Fibroblast of skin of left biceps (primary cell): Measurements from ENCODE around the gene TMEM89.

Experiments
- DNase-seq, 2 experiments: peaks; one replicate each; pipeline ENCODE4 v3.0.0-alpha.2; 2013; ENCODE audit warnings: low read depth in 2 of 2

Gene TMEM89

DNA sequence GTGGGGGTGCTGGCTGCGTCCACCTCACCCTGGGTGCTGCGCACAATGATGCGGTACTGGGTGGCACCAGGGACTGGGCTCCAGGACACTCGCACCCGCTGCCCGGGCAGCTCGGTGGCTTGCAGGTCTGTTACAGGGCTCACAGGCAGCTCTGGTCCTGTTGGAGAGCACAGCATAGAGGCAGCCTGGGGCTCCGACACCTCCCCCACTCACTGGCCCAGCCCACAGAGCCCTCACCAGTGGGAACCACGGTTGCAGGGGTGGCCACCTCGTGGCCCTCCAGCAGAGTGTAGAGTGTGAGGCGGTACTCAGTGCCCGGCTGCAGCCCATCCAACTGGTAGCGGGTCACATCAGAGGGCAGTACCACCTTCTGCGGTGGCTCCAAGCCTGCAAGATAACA lies 30.1 kb downstream of the TMEM89 start:
- no peak for DNase-seq

DNA sequence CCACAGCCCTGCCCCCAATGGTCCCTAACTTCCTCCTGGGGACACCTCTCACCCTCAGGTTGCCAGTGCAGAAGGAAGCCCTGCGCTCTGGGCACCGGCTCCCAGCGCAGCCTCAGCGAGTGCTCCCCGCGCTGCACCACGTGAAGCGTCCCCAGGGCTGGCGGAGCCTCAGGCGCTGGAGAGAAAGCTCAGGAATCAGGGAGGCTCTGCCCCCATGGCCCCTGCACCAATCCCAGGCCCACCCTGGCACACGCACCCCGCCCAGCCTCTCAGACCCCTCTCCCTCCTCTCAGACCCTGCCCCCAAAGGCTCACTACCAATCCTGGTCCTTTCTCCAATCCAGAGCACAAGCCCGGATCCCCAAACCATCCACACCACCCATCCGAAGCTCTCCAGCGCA lies 33.3 kb downstream of the TMEM89 start:
- DNase-seq: no peak

DNA sequence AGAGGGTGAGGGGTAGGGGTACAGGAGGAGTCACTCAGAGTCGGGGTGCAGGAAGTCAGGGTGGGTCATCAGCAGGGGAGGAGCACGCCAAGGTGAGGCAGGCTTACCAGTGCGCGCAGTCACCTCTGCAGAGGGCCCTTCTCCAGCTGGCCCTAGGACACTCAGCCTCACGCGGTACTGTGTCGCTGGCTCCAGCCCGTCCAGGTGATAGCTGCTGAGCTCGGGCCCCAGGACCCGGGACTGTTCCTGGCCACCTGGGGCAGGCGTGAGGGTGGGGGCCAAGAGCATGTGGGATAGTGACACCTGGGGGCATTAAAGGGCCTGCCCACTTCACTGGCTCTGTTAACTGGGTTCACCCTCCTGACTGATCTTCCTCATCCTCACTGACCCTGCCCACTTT lies 33.9 kb downstream of the TMEM89 start:
- no peak for DNase-seq

DNA sequence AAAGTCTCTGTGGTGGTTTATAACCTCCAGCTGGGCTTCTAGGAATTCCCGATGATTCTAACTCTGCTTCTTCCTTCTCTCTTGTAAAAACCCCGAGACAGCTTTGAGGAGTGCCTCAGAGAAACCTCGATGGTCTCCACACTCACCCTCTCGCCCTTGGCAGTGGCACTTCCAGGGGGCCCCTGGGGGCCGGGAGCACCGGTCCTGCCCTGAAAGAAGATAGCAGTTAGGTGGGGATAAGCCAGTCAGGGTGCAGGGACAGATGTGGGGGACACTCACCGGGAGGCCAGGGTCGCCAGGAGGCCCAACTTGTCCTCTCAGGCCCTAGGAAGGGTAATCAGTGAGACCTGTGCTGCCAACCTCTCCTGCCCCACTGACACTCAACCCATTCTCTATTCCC lies 36.2 kb downstream of the TMEM89 start:
- no peak for DNase-seq

DNA sequence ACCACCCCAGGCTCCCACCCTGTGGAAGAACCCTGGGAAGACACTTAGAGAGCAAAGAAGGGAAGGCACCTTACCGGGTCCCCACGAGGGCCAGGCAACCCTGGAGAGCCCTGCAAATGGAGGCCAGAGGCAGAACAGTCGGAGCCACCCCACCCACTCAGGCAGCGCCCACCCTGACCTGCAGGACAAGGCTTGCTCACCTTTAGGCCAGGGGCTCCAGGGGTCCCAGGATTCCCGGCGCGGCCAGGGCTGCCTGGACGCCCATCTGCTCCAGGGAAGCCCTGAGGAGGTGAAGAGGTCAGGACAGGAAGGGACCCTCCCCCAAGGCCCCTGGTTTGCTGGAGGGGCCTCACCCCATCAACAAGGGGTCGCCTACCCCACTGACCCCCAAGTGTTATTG lies 36.7 kb downstream of the TMEM89 start:
- DNase-seq: no peak

DNA sequence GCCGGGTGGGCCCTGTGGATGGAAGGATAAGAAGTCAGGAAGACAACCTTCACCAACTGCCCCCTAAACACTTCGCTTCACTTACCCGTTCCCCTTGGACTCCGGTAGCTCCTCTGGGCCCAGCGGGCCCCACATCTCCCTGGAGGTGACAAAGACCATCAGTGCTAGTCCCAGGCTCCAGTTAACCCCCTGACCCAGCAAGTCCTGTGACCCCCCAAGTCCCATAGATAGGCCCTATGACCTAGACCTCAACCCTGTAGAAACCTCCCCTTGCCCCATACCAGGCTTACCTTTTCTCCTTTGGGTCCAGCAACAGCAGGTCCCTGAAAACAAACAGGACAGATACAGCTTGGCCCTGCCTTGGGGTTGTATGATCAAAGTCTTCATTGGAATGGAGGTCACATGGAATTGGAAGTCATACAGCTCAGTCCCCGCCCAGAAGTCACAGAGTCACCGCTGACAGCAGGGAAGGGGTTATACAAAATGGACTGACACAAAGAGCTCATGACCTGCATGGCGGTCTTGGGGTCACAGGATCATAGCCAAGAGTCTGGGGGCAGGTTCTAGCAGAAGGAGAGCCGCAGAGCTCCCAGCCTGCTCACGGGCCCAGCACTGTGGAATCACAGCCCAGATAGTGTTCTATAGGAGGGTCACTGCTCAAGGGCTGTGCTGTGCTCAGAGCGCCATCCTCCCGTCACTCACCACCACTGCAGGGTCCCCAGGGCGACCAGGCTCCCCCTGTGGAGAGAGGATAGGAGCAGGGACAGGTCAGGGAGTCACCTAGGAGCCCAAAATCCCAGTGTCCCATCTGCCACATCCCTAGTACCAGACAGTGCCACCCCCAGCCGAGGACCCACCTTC lies 39.7 kb downstream of the TMEM89 start:
- DNase-seq: no peak

DNA sequence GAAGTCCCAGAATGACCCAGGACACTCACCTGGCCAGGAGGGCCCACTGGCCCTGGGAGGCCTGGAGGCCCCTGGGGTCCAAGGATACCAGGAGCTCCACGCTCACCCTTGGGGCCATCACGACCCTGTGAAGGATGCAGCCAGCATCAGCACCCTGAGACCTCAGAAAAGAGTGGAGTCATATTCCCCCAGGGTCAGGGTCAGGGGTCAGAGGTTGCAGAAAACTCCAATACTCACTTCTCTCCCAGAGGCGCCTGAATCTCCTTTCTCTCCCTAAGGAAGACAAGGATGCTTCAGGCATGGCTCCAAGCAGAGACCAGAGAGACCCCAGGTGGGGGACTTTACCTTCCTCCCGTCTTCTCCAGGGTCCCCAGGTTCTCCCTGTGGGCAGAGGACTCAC lies 44.9 kb downstream of the TMEM89 start:
- DNase-seq: no peak

DNA sequence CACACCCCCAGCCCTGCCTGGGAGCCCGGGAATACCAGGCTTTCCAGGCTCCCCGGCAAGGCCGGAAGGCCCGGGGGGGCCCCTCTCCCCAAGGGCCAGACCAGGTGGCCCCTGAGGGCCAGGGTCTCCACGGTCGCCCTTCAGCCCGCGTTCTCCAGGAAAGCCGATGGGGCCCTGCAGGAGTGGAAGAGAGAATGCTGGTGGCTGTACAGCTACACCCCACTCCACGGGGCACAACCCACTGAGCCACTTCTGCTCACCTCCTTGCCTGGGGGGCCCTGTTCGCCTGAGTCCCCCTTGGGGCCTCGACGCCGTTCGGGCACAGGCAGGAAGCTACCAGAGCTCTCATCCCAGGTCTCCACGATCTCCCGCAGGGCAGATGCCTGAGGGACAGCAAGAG lies 46.2 kb downstream of the TMEM89 start:
- DNase-seq: no peak

DNA sequence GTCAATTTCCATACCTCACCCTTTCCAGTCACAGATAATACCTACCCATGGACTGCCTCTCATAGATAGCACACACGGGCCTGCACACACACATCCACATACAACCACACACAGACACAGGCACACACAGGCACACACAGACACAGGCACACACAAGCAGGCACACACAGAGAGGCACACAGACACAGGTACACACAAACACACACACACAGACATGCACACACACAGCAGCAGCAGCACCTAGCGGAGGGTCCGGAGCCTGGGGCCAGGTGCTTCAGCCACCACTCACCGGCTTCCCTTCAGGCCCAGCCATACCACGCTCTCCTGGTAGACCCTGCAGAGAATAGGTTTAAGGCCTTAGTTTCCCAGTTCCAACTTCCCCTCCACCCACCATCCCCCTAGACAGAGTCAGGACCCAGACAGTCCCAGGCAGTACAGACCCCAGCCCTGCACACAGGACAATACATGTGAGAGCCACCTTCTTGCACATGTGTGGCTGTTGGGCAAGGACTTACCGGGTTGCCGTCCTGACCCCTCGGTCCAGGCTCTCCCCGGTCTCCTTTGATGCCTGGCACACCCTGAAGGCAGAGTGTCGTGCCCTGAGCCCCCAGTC lies 47.5 kb downstream of the TMEM89 start:
- DNase-seq: no peak

DNA sequence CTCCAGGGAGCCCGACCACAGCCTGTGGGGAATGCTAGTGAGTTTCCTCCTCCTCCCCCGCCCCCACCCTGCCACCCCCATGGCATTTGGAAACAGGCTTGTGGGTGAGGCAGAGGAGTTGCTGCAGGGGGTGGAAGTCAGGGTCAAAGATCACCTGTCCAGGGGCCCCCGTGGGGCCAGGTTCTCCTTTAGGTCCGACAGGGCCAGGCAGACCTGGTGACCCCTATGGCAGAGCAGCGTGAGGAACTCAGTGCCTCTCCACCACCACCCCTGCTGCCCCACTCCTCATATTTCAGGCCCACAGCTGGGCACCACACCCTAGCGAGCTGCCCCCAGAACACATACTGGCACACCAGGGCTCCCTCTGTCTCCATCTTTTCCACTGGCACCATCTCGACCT lies 49.1 kb downstream of the TMEM89 start:
- no peak for DNase-seq

DNA sequence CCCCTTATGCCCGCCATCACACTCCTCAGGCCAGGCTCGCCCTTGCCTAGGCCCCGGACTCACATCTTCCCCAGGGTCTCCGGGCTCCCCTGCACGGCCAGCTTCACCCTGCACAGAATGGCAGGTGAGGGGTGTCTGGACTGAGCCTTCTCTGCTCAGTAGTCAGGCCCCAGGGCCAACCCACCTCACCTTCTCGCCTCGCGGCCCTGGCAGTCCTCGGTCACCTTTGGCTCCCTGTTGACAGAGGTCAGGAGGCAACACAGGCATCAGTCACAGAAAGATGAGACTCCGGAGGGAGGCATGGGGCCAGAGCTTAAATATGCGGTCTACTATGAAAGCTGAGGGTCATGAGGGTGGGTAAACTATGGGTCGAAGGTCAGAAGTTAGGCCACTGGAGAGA lies 49.6 kb downstream of the TMEM89 start:
- no peak for DNase-seq
